ENCODE results near the gene TRIM32. TPM values are rescaled to one million over a fixed set of nuclear protein-coding genes. Genes with fewer than 3 reads are reported as not detected.
A peak's percentile ranks its signal among the peaks of the same experiment; 100 is the strongest.

TRIM32 gene
- polyA plus RNA-seq, 1 experiment = 35.1 TPM

DNA sequence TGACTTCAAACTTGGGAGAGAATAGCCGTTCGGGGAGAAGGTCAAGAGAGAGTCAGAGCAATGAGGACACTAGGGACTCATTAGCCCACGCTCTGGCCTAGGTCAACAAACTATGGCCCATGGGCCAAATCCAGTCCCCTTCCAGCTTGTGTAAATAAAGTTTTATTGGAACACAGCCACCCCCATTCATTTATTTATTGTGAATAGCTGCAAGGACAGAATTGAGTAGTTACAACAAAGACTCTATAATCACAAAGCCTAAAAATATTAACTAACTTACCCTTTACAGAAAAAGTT is 33.1 kb upstream of the TRIM32 start:
- no peak for DNase-seq (ENCODE audit: low read depth)
- ChIA-PET CTCF (interaction anchor here (1.5 kb wide), 1 partner anchor 63 kb away, joined by 3 read pairs; no protein-coding TSS in a partner anchor), POLR2A (no interaction called here)
- Histone ChIP-seq H3K36me3 (ENCODE audit: control insufficient read depth, insufficient read depth, low read length) (no peaks in the 10 kb centered on the region), H3K27me3 (ENCODE audit: control insufficient read depth, insufficient read depth, low read length) (no peaks in the 10 kb centered on the region), H3K4me3 (ENCODE audit: low read depth, low read length) (no peak overlapping the region)
- TF ChIP-seq, protein P1, sequence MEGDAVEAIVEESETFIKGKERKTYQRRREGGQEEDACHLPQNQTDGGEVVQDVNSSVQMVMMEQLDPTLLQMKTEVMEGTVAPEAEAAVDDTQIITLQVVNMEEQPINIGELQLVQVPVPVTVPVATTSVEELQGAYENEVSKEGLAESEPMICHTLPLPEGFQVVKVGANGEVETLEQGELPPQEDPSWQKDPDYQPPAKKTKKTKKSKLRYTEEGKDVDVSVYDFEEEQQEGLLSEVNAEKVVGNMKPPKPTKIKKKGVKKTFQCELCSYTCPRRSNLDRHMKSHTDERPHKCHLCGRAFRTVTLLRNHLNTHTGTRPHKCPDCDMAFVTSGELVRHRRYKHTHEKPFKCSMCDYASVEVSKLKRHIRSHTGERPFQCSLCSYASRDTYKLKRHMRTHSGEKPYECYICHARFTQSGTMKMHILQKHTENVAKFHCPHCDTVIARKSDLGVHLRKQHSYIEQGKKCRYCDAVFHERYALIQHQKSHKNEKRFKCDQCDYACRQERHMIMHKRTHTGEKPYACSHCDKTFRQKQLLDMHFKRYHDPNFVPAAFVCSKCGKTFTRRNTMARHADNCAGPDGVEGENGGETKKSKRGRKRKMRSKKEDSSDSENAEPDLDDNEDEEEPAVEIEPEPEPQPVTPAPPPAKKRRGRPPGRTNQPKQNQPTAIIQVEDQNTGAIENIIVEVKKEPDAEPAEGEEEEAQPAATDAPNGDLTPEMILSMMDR (IDR thresholded peaks at IDR 0.05; ENCODE audit: insufficient read depth, low read depth, low read length) = no peak

DNA sequence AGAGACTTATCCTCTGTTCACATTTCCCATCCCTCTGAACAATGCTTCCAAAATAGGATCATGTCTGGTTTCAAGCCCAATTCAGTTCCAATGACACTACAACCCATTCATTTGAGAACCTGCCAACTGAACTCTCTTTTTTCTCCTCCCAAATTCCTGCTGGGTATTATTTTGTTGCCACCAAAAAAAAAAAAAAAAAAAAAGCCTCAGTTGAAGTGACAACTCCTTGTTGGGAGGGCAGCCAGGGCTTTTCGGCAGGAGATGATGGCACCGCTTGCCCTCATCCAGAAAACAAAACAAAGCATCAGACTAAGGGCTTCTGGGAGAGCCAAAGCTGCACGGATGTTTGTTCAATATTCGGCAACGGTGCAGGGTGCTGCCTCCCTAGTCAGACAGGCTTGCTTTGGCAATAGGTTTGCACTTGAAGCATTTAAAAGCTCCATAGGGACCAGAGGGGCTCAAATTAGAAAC is 30.6 kb upstream of the TRIM32 start:
- TF ChIP-seq, protein P1 (IDR thresholded peaks at IDR 0.05; ENCODE audit: insufficient read depth, low read depth, low read length) = no peak
- POLR2A ChIA-PET = no interaction called here
- Histone ChIP-seq H3K4me3 (ENCODE audit: low read depth, low read length) (no peak overlapping the region), H3K36me3 (ENCODE audit: control insufficient read depth, insufficient read depth, low read length) (no peaks in the 10 kb centered on the region), H3K27me3 (ENCODE audit: control insufficient read depth, insufficient read depth, low read length) (no peaks in the 10 kb centered on the region)
- CTCF ChIA-PET = interaction anchor here (1.3 to 6.0 kb wide), 2 partner anchors 10 to 1063 kb away, joined by 5 to 46 read pairs; no protein-coding TSS in a partner anchor
- no peak for DNase-seq (ENCODE audit: low read depth)

- ChIA-PET POLR2A (no interaction called here), CTCF (interaction anchor here (1.3 to 6.0 kb wide), 2 partner anchors 10 to 1064 kb away, joined by 5 to 46 read pairs; no protein-coding TSS in a partner anchor)
- H3K27me3 ChIP-seq (ENCODE audit: control insufficient read depth, insufficient read depth, low read length) = no peaks in the 10 kb centered on the region
- no peak for DNase-seq (ENCODE audit: low read depth)
- H3K4me3 ChIP-seq (ENCODE audit: low read depth, low read length) = no peak overlapping the region
- no peaks in the 10 kb centered on the region for H3K36me3 ChIP-seq (ENCODE audit: control insufficient read depth, insufficient read depth, low read length)
- TF ChIP-seq, protein P1 (IDR thresholded peaks at IDR 0.05; ENCODE audit: insufficient read depth, low read depth, low read length) = no peak
Measured at GRCh38 chr9:116656977-116657376, 30.1 kb upstream of the TRIM32 start.

DNA sequence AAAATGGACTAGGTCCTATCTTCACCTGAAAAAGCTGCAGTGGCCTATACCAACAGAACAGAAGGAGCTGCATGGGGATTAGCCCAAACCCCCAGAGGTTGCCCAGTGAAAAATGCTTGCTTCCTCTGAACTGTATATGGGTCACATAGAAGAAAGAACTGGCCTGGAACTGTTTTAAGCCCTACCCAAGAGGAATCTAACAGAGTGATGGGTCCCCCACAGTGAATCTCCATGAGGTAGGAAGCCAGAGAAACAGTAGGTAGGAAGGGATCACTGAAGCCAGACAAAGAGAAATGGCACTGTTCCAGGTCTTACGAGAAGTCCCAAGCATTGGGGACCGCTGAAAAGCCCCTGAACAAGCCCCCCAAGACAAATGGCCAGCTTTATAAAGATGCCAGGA is 28.8 kb upstream of the TRIM32 start:
- H3K27me3 ChIP-seq (ENCODE audit: control insufficient read depth, insufficient read depth, low read length) = no peaks in the 10 kb centered on the region
- H3K36me3 ChIP-seq (ENCODE audit: control insufficient read depth, insufficient read depth, low read length) = no peaks in the 10 kb centered on the region
- ChIA-PET CTCF (interaction anchor here (1.0 to 6.0 kb wide), 2 partner anchors 9 to 1065 kb away, joined by 3 to 46 read pairs; no protein-coding TSS in a partner anchor), POLR2A (no interaction called here)
- TF ChIP-seq, protein P1 (IDR thresholded peaks at IDR 0.05; ENCODE audit: insufficient read depth, low read depth, low read length) = no peak
- H3K4me3 ChIP-seq (ENCODE audit: low read depth, low read length) = no peak overlapping the region
- no peak for DNase-seq (ENCODE audit: low read depth)

DNA sequence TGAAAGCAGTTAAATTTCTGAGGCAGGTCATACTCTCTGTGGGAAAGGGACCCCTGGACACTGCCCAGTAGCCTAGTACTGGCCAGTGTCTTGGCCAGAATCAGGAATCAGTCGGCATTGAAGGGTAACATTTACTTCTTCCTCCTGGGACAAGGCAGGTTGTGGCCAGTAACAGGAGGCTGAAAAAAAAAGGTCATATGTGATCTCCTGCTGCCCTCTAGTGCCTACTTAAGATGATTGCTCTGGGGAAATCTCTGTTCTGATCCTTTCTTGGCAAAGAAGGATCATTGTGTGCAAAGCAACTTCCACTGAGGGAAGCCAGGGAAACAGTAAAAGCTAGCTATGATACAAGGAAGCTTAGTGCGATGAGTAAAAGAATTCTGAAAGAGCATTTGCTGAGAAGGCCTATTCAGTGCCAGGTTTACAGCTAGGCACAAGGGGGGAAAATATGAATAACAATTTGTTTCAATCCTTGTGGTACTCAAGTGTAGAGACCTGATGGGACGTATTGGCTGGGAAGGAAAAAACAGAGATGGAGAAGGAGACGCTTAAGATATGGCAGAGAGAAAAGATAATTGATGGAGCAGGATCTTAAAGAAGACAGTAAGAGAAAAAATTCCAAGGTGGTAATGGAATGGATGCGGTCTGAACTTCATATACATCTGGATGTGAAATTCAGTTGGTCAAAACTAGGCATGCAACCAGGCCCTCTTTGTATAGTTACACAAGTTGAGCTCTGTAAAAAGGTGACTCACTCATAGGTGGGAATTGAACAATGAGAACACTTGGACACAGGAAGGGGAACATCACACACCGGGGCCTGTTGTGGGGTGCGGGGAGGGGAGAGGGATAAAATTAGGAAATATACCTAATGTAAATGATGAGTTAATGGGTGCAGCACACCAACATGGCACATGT is 25.8 kb upstream of the TRIM32 start:
- peak; percentile 35 for DNase-seq (ENCODE audit: low read depth)
- TF ChIP-seq, protein P1 (IDR thresholded peaks at IDR 0.05; ENCODE audit: insufficient read depth, low read depth, low read length) = peak; percentile 72
- Histone ChIP-seq H3K4me3 (ENCODE audit: low read depth, low read length) (no peak overlapping the region), H3K27me3 (ENCODE audit: control insufficient read depth, insufficient read depth, low read length) (no peaks in the 10 kb centered on the region), H3K36me3 (ENCODE audit: control insufficient read depth, insufficient read depth, low read length) (no peaks in the 10 kb centered on the region)
- CTCF ChIA-PET = interaction anchor here (0.6 to 6.0 kb wide), 20 partner anchors 9 to 1078 kb away, joined by 3 to 46 read pairs (median 4); no protein-coding TSS in a partner anchor
- POLR2A ChIA-PET = no interaction called here
